NCI-H2029 treated with DMSO at 0.1 percent for 48 hours (cell line): ENCODE results near the gene PTPN9.
"Not testable (repeated sequence)": the region's sequence is repeated elsewhere in the genome, so short reads cannot be mapped to it uniquely, and the experiment has no call there.

Source experiments
- DNase-seq: peaks from one replicate; lab custom pipeline; 2025; lab: John Stamatoyannopoulos, UW

Gene PTPN9

DNA sequence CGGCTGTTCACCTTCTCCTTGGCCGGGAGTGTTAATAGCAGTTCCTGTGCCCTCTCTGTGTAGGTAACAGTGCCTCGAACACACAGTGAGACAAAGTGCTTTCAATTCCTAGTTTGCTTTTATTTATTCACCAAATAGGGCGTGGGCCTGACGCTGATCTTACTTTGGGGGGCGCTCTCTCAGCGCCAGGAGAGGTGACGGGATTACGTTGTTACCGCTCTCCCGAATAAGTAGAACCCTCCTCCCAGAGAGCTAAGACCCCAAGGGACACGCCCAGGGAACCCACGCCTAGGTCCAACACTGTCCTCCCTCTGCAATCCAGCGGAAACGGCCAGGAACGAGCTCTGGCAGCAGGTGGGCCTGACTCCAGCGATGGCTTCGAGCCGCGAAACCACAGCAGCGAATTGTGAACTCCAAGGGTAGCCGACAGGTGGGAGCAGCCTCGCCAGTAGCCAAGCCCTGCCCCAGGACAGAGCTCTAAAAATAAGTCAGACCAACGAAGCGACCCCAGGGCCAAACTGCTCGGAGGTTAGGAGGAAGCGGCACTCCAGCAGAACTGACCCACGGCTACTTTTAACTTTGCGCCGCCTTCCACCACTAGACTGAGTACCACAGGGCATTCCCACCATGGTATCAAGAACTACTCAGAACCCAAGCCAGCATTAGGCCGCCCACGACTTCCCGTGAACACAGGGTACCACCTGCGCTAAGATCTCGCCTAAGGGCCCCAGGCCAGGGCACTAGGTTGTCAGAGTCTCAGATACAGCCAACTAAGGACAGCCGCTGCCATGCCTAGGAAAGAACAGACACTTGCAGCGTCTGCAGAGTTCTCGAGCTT, 126.0 kb downstream of the PTPN9 start:
- peak; percentile 1 for DNase-seq

DNA sequence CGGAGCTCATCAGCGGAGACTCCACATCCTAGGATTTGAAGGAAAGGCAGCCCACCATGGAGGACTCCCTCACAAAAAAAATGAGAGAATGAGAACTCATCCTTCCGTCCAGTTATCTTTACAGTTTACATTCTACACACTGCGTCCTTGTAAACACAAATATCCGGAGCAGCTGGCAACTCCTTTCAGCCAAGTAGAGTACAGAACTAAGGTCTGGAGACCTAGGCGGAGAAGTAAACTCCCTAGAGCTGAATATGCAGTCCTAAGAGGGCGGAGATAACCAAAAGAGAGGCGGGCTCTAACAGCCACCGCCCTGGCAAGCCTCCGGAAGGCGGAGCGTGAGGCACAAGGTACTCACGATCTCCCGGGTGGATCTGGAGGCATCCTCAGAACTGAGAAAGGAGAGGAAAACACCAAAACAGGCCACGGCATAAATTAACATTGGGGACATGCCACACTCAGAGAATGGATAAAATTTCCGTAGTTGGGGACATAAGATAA, 126.7 kb downstream of the PTPN9 start:
- DNase-seq, result peak; percentile 31

DNA sequence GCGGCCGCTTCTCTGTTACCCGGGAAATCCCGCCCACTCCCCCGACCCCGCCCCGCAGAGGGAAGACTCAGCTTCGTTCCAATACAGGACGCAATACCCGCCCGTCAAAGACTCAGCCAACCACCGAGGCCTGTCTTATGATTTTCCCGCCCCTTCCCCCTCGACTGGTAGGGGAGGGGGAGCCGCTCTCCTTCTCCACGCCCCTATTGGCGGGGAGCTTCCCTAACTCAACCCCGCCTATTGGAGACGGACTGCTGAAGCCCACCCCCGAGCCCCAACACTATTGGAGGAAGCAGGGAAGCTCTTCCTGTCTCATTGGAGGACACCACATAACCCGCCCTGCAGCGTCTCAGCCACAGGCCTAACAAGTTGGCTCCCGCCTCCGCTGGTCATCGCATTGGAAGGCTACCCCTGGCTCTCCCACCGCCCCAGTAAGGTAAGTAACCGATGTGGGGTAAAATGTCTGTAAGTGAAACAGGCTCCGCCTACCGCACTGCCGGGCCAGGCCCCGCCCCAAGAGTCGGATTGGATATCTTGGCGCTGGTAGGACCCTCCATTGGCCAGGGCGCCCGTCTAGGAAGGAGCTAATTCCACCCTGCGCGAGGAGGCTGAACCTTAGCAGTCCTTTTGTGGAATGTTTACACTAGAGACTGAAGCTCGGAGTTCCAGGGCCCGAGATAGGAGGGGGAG, 127.3 kb downstream of the PTPN9 start, which contains the start of gene SIN3A:
SIN3A (minus strand) TSS at position 17 of the 690 bp plus-strand sequence. CDS start 21,315 bp downstream, outside the sequence.
- DNase-seq, result peak; percentile 85

- DNase-seq, result no peak
These were observed 127.9 kb downstream of the PTPN9 start for GRCh38 chr15:75451202-75451673.

GRCh38 chr15:75450307-75451201, 128.6 kb downstream of the PTPN9 start:
- peak; percentile 15 for DNase-seq

DNA sequence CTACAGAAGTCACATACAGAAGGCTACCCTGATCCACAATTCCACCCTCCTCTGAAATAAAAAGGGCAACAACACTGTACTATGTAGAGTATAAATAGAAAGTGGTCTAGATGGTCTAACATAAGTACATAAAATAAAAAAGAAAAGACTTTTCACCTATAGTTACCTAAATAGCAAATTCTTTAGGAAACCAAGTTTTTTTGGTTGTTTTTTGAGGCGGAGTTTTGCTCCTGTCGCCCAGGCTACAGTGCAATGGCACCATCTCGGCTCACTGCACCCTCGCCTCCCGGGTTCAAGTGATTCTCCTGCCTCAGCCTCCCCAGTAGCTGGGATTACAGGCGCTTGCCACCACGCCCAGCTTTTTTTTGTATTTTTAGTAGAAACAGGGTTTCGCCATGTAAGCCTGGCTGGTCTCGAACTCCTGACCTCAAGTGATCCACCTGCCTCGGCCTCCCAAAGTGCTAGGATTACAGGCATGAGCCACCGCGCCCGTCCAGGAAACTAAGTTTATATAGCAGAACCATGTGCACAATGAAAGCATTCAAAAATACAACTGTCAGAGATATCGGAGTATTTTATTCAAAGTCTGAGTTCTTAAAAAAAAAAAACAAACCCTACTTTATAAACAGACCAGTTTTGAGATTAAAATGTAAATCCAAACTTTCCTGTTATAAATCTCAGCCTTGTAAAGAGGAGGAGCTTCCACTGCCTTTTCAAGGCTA, 129.4 kb downstream of the PTPN9 start:
- no peak for DNase-seq

DNA sequence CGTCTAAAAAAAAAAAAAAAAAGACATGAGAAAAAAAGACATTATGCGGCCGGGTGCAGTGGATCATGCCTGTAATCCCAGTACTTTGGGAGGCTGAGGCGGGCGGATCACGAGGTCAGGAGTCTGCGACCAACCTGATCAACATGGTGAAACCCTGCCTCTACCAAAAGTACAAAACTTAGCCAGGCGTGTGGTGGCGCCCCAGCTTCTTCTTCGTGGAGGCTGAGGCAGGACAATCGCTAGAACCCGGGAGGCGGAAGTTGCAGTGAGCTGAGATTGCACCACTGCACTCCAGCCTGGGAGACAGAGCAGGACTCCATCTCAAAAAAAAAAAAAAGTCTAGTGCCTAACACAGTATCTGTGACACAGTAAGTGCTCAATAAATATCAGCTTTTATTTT, 130.9 kb downstream of the PTPN9 start:
- not testable (repeated sequence) for DNase-seq

GRCh38 chr15:75446151-75446550, 133.0 kb downstream of the PTPN9 start:
- no peak for DNase-seq

DNA sequence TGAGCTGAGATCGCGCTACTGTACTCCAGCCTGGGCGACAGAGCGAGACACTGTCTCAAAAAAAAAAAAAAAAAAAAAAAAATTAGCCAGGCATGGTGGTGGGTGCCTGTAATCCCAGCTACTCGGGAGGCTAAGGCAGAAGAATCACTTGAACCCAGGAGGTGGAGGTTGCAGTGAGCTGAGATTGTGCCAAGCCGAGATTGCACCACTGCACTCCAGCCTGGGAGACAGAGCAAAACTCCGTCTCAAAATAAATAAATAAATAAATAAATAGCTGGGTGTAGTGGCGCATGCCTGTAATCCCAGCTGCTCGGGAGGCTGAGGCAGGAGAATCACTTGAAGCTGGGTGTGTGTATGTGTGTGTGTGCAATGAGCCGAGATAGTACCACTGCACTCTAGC, 133.8 kb downstream of the PTPN9 start:
- DNase-seq, result not testable (repeated sequence)

DNA sequence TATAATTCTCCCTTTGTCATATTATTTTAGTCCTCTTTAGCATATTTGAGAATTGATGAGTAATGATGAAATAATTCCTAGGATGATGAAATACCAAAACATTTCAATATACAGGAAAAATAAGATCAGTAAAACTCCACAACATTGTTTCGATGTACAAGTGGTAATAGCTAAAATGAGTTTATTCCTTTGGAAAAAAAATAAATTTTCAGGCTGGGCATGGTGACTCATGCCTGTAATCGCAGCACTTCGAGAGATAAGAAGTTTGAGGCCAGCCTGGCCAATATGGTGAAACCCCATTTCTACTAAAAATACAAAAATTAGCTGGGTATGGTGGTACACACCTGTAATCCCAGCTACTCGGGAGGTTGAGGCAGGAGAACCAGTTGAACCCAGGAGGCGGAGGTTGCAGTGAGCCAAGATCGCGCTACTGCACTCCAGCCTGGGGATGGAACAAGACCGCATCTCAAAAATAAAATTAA, 135.1 kb downstream of the PTPN9 start:
- not testable (repeated sequence) for DNase-seq

DNA sequence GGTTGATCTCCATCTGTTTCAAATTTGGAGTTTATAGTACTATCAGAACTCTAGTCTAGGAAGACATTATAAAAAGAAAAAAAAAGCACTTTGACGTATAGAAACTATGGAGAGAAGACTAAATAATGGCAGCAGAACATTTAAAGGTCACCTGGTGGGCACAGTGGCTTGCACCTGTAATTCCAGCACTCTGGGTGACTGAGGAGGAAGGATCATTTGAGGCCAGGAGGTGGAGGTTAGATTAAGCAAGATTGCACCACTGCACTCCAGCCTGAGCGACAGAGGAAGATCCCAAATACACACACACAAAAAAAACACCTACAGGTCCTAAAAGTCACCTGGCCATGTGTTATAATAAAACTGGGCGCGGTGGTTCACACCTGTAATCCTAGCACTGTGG, 141.4 kb downstream of the PTPN9 start:
- no peak for DNase-seq

DNA sequence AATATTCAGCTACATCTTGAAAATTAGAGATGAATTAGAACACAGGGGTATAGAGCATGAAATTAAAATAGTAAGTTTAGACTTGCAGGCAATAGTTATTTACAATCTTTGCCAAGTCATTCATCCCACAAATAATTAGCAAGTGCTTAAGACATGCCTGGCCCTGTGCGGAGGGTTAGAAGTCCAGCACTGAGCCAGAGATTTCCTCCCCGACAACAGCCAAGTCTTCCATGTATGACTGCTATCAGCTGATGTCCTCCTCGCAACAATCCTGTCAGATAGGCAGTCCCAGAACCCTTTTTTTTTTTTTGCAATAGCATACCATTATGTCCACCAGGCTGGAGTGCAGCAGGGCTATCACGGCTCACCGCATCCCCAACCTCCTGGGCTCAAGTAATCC, 142.2 kb downstream of the PTPN9 start:
- DNase-seq, result no peak

DNA sequence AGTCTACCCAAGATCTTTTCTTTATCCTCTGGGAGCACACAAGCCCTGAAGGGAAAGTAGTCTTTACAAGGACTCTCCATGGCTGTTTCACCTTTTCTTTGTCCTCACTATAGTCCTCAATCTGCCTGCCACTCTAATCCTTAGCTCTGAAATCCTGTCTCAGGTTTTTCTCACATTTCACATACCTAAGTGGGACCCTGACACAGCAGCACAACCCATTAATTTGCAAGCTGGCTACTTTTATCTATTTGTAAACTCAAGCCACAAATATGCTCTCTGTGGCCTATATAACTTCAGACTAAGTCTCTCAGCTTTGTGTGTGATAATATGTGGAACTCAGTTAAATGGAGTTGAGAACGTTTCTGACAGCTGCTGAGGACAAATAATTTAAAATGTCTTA, 147.4 kb downstream of the PTPN9 start:
- DNase-seq, result no peak

DNA sequence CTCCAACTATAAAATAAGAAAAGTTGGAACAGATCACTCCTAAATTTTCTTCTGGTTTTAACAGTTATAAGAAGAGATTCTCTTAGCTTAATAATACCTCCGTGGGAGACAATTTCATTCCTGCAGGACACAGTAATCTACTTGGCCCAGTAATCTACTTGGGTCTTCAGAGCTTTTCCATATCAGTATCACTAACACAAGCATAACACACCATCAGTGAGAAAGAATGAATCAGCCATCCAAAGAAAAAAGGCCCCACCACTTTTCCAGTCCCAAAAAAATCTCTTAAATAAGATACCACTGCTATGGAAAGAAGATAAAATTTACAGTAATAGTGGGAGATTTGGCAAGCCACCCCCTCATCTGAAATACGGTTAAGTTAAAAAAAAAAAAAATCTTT, 147.8 kb downstream of the PTPN9 start:
- DNase-seq, result no peak

GRCh38 chr15:75430259-75430658, 148.9 kb downstream of the PTPN9 start:
- DNase-seq, result no peak

- no peak for DNase-seq
These were observed 151.0 kb downstream of the PTPN9 start for GRCh38 chr15:75428152-75428551.

DNA sequence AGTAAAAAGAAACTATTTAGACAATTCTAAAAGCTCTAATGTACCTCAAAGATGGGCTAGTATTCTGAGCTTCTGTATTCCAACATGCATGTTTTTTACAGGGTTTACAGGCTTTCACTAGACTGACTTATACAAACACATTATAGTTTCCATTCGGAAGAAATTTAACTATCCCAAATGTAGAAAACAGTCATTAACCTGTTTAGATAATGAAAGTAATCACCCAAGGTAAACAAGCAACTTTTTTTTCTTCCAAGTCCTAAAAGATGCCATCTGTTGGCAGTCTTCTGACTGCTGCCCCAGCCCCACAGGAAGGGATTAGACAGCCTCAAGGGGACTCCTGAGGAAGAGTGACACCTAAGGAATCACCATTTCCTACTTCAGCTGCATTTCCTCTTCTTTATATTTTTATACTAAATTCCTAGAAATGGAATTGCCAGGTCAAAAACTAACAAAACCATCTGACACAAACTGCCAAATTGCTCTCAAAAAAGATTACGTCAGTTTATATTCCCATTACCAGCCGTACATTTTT, 153.1 kb downstream of the PTPN9 start:
- no peak for DNase-seq

DNA sequence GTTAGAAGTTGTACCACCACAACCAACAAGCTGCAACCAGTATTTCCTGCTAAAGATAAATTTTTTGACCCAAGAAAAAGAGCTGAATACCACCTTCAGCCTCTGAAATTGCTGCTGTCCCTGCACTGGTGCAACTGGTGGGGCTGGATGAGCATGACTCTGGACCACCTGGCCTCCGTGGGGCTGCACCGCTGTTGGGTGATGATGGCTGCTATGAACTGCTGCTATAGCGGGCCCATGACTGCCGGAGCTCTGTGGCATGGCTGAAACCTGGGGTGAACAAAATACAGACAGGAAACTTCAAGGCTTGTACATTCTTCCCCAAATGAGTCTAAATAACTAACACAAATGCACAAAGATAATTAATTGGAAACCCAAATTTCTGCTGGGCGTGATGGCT, 156.6 kb downstream of the PTPN9 start:
- DNase-seq, result no peak

- no peak for DNase-seq
These were observed 158.4 kb downstream of the PTPN9 start for GRCh38 chr15:75420698-75421097.

- DNase-seq, result no peak
These were observed 162.5 kb downstream of the PTPN9 start for GRCh38 chr15:75416584-75416983.
